ENCODE data around the gene DDX19B.
"Not testable (repeated sequence)": the region's sequence is repeated elsewhere in the genome, so short reads cannot be mapped to it uniquely, and the experiment has no call there.

The DDX19B gene

DNA sequence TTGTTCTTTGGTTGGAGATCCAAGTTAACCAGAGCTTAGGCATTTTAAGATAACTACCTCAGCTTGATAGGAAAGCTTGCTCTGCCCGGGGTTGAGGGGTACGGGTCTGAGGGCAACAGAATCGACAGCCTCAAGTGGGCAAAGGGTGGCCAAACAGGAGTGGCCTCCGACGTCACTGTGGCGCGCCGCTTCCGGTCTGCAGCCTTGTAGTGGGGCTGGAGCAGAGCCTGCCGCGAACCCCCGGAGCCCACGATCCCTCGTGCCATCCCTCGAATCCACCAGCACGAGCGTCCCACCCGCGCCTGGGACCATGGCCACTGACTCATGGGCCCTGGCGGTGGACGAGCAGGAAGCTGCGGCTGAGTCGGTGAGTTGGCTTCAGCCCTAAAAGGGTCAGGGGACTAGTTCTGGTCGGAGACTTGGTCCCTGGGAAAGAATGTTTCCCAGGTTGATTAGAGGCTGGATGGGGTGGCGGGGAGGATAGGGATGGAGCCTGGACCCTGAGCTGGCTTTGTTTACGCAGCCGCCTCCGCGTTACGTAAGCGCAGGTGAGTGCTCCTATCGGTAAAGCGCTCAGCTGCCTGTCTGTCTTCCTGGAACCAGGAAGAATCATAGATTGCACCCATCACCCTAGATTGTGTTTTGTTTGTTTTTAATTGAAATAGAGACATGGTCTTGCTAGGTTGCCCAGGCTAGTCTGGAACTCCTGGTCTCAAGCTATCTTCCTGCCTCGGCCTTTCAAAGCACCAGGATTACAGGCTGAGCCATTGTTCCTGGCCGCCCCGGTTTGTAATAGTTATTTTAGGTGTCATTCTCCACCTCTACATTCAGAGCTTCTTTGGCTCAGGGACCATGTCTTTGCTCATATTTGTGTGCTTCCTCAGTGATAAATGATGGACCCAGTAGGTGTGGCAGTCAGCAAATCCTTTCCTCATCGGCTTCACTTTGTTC is at the start of gene DDX19B:
DDX19B (plus strand) TSS at position 199 of the 951 bp plus-strand sequence; CDS start at position 311, 112 bp downstream.
- H3K36me3 ChIP-seq (ENCODE audit: insufficient read depth, low read length): no peaks in the 10 kb centered on the region
- no peaks in the 10 kb centered on the region for H3K9me3 ChIP-seq (ENCODE audit: control insufficient read depth, insufficient read depth, low read length)
- H3K9ac ChIP-seq (ENCODE audit: low read depth, low read length): peak within 1 kb of the TSS; percentile 92
- H3K4me1 ChIP-seq (ENCODE audit: insufficient read depth, low read length): no peaks in the 10 kb centered on the region

- H3K36me3 ChIP-seq (ENCODE audit: insufficient read depth, low read length): peaks cover 12% of the 10 kb centered on the region
- not testable (repeated sequence) for H3K4me1 ChIP-seq (ENCODE audit: insufficient read depth, low read length); H3K9me3 ChIP-seq (ENCODE audit: control insufficient read depth, insufficient read depth, low read length); H3K9ac ChIP-seq (ENCODE audit: low read depth, low read length)
These were observed 49.3 kb upstream of the DDX19B start for GRCh38 chr16:70249697-70250096.

DNA sequence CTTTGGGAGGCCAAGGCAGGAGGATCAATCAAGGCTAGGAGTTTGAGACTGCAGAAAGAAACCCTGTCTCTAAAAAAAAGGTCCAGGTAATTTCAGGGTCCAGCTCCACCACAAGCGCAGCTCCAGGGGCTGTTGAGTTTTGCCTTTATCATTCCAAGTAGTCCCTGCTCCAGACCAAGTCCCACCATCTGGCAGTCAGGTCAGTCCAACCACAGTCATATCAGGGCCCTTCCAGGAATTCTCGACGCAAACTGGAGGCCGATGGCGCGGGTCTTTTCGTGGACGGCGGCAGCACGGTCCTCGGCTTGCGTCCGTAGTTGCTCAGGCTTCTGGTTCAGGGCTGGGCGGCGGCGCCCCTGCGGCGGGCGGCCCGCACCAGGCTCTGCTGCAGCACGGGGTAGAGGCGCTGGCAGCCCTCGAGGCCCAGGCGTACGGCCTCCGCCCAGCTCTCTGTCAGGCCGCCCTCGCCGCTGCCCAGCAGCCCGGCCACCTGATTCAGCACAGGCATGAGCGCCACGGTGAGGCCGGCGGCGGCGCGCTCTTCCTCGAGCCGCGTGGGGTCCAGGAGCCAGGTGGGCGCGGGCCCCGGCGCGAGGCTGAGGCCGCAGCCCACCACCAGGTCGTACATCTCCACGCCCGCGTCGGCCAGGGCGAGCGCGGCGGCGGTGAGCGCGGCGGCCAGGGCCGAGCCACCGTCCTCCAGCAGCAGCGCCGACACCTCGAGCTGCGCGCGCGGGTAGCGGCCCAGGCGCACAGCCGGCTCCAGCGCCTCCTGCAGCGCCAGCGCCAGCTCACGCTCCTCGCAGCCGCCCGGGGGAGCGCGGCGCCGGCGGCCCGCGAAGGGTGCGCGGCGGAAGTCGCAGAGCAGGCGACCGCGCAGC is 48.0 kb upstream of the DDX19B start:
- H3K36me3 ChIP-seq (ENCODE audit: insufficient read depth, low read length): peaks cover 19% of the 10 kb centered on the region

DNA sequence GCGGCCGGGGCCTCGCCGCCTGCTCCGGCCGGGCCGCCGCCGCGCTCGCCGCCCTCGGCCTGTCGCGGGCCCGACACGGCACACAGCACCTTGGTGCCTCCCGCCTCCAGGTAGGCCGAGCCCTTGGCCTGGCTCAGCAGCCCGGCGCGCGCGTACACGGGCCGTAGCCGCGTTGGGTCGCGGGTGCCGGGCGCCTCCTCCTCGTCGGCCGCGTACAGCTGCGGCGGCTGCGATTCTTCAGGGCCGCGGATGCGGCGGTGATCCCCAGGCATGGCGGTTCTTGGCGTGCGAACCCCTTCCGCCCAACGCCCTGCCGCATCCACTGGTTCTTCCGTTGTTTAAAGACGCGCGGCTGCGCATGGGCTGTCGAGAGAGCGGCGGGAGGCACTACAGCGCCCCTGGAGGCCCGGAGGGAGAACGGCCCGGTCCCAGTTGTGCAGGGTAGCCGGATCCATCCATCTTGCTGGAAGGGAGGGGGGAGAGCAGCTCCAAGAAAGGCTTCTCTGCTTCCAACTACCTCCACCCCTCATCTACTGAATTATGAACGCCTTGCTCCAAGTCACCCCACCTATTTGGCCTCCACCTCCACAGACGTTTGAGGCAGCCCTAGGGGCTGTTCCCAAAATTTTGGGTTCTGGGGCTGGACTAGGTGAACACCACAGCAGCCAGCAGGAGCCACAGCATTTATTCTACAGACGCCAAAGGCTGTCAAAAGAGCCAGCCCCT is 47.2 kb upstream of the DDX19B start, which contains the start of gene EXOSC6:
EXOSC6 (minus strand) TSS at position 312 of the 726 bp plus-strand sequence; CDS start at position 272, 40 bp downstream.
- no peaks in the 10 kb centered on the region for H3K9me3 ChIP-seq (ENCODE audit: control insufficient read depth, insufficient read depth, low read length)
- H3K36me3 ChIP-seq (ENCODE audit: insufficient read depth, low read length): peaks cover 26% of the 10 kb centered on the region
- peak within 1 kb of the TSS; percentile 66 for H3K9ac ChIP-seq (ENCODE audit: low read depth, low read length)

More for the DNA sequence above, 48.0 kb upstream of the DDX19B start:
- H3K9me3 ChIP-seq (ENCODE audit: control insufficient read depth, insufficient read depth, low read length): no peaks in the 10 kb centered on the region
- H3K9ac ChIP-seq (ENCODE audit: low read depth, low read length): peak overlapping the region; percentile 66
- no peaks in the 10 kb centered on the region for H3K4me1 ChIP-seq (ENCODE audit: insufficient read depth, low read length)

GRCh38 chr16:70252355-70252988 is 46.5 kb upstream of the DDX19B start:
- Histone ChIP-seq H3K36me3 (ENCODE audit: insufficient read depth, low read length) (peaks cover 30% of the 10 kb centered on the region), H3K4me1 (ENCODE audit: insufficient read depth, low read length) (no peaks in the 10 kb centered on the region), H3K9ac (ENCODE audit: low read depth, low read length) (no peak overlapping the region), H3K9me3 (ENCODE audit: control insufficient read depth, insufficient read depth, low read length) (no peaks in the 10 kb centered on the region)

More for the DNA sequence above, 47.2 kb upstream of the DDX19B start, which contains the start of gene EXOSC6:
- H3K4me1 ChIP-seq (ENCODE audit: insufficient read depth, low read length): no peaks in the 10 kb centered on the region

DNA sequence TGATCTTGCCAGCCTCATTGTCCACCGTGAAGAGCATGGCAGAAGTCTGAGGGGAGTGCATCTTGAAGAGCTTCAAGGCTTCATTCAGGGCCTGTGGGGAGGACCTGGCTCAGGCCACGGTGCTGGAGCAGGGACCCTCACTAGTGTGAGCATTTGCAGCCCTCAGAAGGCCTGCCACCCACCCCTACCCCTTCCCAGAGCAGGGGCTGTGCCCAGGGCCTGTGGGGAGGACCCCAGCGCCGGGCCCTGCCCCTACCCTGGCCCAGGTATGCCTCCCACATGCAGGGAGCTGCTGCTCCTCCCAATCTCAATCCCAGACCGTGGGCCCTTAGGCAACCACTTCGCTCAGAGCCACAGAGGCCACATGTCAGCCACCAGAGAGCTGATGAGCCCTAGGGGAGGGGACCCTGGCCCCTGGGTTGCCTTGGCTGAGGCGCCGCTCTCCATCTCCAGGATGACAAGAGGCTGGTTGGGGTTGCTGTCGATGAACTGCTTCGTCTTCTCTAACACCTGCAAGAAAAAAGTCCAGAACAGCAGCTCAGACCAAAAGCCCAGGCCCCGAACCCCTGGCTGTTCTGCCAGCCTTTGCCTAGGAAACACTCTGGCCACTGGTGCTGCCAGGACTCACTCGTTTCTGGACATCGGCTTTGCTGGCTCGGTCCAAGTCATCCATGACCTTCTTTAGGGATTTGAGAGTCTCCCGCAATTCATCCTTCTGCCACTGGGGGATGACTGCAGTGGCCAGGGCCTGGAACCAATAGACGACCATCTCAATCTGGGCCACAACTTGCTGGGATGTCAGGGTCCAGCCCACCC is 45.5 kb upstream of the DDX19B start:
- Histone ChIP-seq H3K9me3 (ENCODE audit: control insufficient read depth, insufficient read depth, low read length) (no peaks in the 10 kb centered on the region), H3K9ac (ENCODE audit: low read depth, low read length) (no peak overlapping the region), H3K36me3 (ENCODE audit: insufficient read depth, low read length) (peaks cover 38% of the 10 kb centered on the region), H3K4me1 (ENCODE audit: insufficient read depth, low read length) (no peaks in the 10 kb centered on the region)

DNA sequence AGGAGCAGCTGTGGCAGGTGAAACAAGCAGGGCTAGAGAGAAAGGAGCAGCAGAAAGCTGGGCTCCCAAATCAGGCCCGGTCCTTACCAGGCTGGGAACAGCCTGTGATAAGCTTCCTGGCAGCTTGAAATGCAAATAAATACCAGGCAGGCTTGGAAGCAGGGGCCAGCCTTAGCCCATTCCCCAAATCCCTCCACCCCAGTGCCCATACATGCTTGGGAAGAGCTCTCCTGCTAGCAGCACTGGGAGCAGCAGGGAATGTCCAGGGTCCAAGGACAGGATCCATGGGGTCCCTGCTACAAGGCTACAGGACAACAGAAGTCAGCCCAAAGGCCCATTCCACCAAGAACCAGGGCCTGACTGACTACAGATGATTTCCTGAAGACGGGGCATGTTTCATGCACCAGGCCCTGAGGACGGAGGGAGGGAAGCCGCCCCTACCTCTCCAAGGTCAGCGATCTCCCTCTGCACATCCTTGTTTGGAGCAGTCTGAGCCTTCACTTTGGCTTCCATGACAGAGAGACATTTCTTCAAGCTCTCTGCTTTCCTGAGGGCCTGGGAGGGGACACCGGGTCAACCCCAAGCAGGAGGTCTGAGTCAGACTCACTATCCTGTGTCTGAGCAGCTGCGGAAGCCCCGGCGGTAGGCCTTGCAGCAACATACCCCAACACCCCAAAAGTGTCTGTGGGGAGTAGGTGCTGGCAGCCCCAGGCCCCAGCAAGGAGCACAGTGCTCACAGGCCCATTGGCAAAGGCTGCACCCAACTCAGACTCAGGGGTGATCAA is 44.6 kb upstream of the DDX19B start:
- Histone ChIP-seq H3K36me3 (ENCODE audit: insufficient read depth, low read length) (peaks cover 44% of the 10 kb centered on the region), H3K4me1 (ENCODE audit: insufficient read depth, low read length) (no peaks in the 10 kb centered on the region), H3K9ac (ENCODE audit: low read depth, low read length) (no peak overlapping the region), H3K9me3 (ENCODE audit: control insufficient read depth, insufficient read depth, low read length) (no peaks in the 10 kb centered on the region)

DNA sequence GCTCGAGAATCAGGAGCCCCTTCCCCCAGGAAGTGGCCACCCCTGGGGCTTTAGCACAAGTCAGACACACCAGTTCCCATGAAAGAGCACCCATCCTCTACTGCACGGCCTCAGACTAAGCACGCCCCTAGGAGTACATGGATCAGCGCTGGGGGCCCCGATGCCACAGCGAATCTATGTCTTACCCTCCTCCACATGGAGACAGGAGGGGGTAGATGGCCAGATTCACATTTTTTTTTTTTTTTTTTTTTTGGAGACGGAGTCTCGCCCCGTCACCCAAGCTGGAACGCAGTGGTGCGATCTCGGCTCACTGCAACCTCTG is 44.1 kb upstream of the DDX19B start:
- Histone ChIP-seq H3K9me3 (ENCODE audit: control insufficient read depth, insufficient read depth, low read length) (no peaks in the 10 kb centered on the region), H3K4me1 (ENCODE audit: insufficient read depth, low read length) (no peaks in the 10 kb centered on the region), H3K9ac (ENCODE audit: low read depth, low read length) (no peak overlapping the region), H3K36me3 (ENCODE audit: insufficient read depth, low read length) (peaks cover 50% of the 10 kb centered on the region)

DNA sequence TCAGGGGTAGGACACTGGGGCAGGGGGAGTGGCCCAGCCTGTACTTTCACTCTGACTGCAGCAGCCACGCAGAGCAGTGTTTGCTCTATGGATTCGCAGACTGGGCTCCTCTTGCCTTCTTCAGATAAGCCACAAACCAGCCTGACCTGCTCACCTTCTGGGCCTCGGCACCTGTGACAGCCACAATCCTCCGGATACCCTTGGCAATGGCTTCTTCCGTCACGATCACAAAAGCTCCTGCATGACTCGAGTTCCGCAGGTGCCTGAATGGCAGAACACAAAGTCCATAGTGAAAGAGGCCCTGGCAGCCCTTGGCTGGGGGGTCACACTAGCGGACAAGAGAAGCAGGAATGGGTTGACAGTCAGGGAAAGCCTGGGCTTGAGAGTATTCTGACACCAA is 43.4 kb upstream of the DDX19B start:
- Histone ChIP-seq H3K9ac (ENCODE audit: low read depth, low read length) (no peak overlapping the region), H3K36me3 (ENCODE audit: insufficient read depth, low read length) (peaks cover 56% of the 10 kb centered on the region), H3K4me1 (ENCODE audit: insufficient read depth, low read length) (no peaks in the 10 kb centered on the region), H3K9me3 (ENCODE audit: control insufficient read depth, insufficient read depth, low read length) (no peaks in the 10 kb centered on the region)

- no peaks in the 10 kb centered on the region for H3K9me3 ChIP-seq (ENCODE audit: control insufficient read depth, insufficient read depth, low read length)
- no peak overlapping the region for H3K9ac ChIP-seq (ENCODE audit: low read depth, low read length)
- H3K36me3 ChIP-seq (ENCODE audit: insufficient read depth, low read length): peaks cover 63% of the 10 kb centered on the region
- H3K4me1 ChIP-seq (ENCODE audit: insufficient read depth, low read length): no peaks in the 10 kb centered on the region
These were observed 41.6 kb upstream of the DDX19B start for GRCh38 chr16:70257391-70257790.

DNA sequence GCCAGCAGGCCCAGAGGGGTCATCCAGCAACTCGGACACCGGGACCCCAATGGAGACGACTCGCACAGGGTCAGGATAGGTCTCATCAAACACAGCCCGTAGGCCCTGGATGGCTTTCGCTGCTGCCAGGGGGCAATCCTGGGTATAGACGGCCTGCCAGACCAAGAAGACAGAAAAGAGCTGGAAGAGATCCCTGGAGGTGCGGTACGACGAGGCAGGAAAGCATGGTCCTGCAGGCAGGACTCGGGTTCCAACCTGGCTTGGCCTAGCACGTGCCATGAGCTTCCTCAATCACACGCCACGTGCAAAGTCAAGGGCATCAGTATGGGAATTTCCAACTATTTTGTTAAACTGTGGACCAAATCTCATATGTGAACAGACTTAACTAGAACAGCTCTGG is 40.9 kb upstream of the DDX19B start:
- no peaks in the 10 kb centered on the region for H3K9me3 ChIP-seq (ENCODE audit: control insufficient read depth, insufficient read depth, low read length)
- no peak overlapping the region for H3K9ac ChIP-seq (ENCODE audit: low read depth, low read length)
- peaks cover 67% of the 10 kb centered on the region for H3K36me3 ChIP-seq (ENCODE audit: insufficient read depth, low read length)
- H3K4me1 ChIP-seq (ENCODE audit: insufficient read depth, low read length): no peaks in the 10 kb centered on the region

- no peaks in the 10 kb centered on the region for H3K9me3 ChIP-seq (ENCODE audit: control insufficient read depth, insufficient read depth, low read length)
- no peaks in the 10 kb centered on the region for H3K4me1 ChIP-seq (ENCODE audit: insufficient read depth, low read length)
- peaks cover 67% of the 10 kb centered on the region for H3K36me3 ChIP-seq (ENCODE audit: insufficient read depth, low read length)
- no peak overlapping the region for H3K9ac ChIP-seq (ENCODE audit: low read depth, low read length)
These were observed 40.0 kb upstream of the DDX19B start for GRCh38 chr16:70258946-70259345.

Data from ES-I3 (cell line).